Sigmoid colon (tissue), 4 donors: ENCODE results near the gene DNHD1.

Source experiments
- EP300 ChIP-seq, 4 donors: sonication (generic); formaldehyde crosslinking; IDR thresholded peaks; one replicate each; pipeline ENCODE4 v1.6.1; 2017; ENCODE audit warnings: antibody characterized with exemption in 4 of 4
- TF ChIP-seq, protein P1 (sequence below), 4 experiments: fragments of 450-650 bp in 3 of 4; fragments of 200-600 bp in 1 of 4; IDR thresholded peaks; one replicate each; pipeline ENCODE4 v1.5.1; 2016 to 2019; ENCODE audit warnings: antibody characterized with exemption in 4 of 4, mild to moderate bottlenecking in 3 of 4, moderate library complexity in 2 of 4

DNA sequence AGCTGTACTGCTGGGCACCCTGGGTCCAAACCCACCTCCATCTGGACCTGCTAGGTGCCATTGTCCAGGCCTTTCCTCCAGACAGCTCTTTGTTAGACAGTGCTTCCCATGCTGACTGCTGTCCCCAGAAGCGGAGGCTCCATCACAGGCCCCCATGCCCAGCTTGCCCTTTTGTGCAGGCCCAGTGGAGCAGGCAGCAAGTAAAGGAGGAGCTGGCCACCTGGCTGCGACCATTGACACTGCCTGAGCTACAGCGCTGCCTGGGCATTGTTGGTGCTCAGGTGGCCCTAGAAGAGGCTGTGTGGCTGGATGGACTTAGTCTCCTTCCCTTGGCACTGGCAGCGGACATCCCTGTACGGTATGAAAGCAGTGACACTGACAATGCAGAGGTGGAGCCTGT is 1.5 kb downstream of the DNHD1 start:
- TF ChIP-seq, protein P1, sequence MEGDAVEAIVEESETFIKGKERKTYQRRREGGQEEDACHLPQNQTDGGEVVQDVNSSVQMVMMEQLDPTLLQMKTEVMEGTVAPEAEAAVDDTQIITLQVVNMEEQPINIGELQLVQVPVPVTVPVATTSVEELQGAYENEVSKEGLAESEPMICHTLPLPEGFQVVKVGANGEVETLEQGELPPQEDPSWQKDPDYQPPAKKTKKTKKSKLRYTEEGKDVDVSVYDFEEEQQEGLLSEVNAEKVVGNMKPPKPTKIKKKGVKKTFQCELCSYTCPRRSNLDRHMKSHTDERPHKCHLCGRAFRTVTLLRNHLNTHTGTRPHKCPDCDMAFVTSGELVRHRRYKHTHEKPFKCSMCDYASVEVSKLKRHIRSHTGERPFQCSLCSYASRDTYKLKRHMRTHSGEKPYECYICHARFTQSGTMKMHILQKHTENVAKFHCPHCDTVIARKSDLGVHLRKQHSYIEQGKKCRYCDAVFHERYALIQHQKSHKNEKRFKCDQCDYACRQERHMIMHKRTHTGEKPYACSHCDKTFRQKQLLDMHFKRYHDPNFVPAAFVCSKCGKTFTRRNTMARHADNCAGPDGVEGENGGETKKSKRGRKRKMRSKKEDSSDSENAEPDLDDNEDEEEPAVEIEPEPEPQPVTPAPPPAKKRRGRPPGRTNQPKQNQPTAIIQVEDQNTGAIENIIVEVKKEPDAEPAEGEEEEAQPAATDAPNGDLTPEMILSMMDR (IDR thresholded peaks at IDR 0.05) = no peak
- no peak for TF ChIP-seq EP300 (IDR thresholded peaks at IDR 0.05)
